Activated naive CD8-positive, alpha-beta T cell treated with anti-CD3 and anti-CD28 coated beads, Interleukin-2, amount 50 U/mL, for 24 hours (primary cell): Measurements from ENCODE around the gene TMEM232.

Experiments used
- ATAC-seq: fragments of 150-1000 bp; cut with Tn5 transposase; one replicate; pipeline ENCODE4 v1.10.0; 2021
- DNase-seq: peaks from one replicate; pipeline ENCODE4 v3.0.0; 2021
- H3K27ac Mint-ChIP-seq: one replicate; pipeline ENCODE4 v1.8.0; 2021; ENCODE audit warnings: mild to moderate bottlenecking, mixed read lengths
- H3K27me3 Mint-ChIP-seq: one replicate; pipeline ENCODE4 v1.8.0; 2021; ENCODE audit warnings: mixed read lengths
- H3K36me3 Mint-ChIP-seq: one replicate; pipeline ENCODE4 v1.8.0; 2021; ENCODE audit warnings: low read depth, mixed read lengths
- H3K4me1 Mint-ChIP-seq: one replicate; pipeline ENCODE4 v1.8.0; 2021; ENCODE audit warnings: mixed read lengths
- H3K4me3 Mint-ChIP-seq: one replicate; pipeline ENCODE4 v1.8.0; 2021; ENCODE audit warnings: mild to moderate bottlenecking, moderate library complexity, mixed read lengths
- H3K9me3 Mint-ChIP-seq: one replicate; pipeline ENCODE4 v1.8.0; 2021; ENCODE audit warnings: mixed read lengths

The TMEM232 gene

GRCh38 chr5:110475529-110475928 lies 250.9 kb downstream of the TMEM232 start:
- no peak overlapping the region for H3K27ac Mint-ChIP-seq
- H3K4me1 Mint-ChIP-seq = no peaks in the 10 kb centered on the region
- no peak for ATAC-seq
- H3K27me3 Mint-ChIP-seq = no peaks in the 10 kb centered on the region
- H3K36me3 Mint-ChIP-seq = no peaks in the 10 kb centered on the region
- H3K9me3 Mint-ChIP-seq = peaks cover 18% of the 10 kb centered on the region
- DNase-seq = no peak
- H3K4me3 Mint-ChIP-seq = no peak overlapping the region

GRCh38 chr5:110469486-110469885 lies 257.0 kb downstream of the TMEM232 start:
- H3K9me3 Mint-ChIP-seq = peaks cover 20% of the 10 kb centered on the region
- ATAC-seq = no peak

DNA sequence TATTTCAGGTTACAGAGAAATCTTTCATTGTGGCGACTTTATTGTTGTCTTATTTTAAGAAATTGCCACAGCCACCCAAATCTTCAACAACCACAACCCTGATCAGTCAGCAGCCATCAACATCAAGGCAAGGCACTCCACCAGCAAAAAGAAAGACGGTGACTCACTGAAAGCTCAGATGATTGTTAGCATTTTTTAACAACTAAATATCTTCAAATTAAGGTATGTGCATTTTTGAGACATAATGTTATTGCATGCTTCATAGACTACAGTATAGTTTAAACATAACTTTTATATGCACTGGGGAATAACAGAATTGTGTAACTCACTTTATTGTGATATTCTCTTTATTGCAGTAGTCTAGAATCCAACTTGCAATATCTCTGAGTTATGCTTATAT lies 263.4 kb downstream of the TMEM232 start:
- Mint-ChIP-seq H3K4me3 (no peak overlapping the region), H3K27ac (no peak overlapping the region), H3K4me1 (no peaks in the 10 kb centered on the region), H3K36me3 (no peaks in the 10 kb centered on the region), H3K27me3 (no peaks in the 10 kb centered on the region), H3K9me3 (no peaks in the 10 kb centered on the region)
- ATAC-seq (no peak), DNase-seq (no peak)

More at GRCh38 chr5:110469486-110469885, 257.0 kb downstream of the TMEM232 start:
- no peak for DNase-seq
- H3K4me3 Mint-ChIP-seq = no peak overlapping the region
- H3K27ac Mint-ChIP-seq = no peak overlapping the region
- H3K27me3 Mint-ChIP-seq = no peaks in the 10 kb centered on the region
- no peaks in the 10 kb centered on the region for H3K36me3 Mint-ChIP-seq
- H3K4me1 Mint-ChIP-seq = no peaks in the 10 kb centered on the region

GRCh38 chr5:110460837-110461236 lies 265.6 kb downstream of the TMEM232 start:
- H3K9me3 Mint-ChIP-seq = no peaks in the 10 kb centered on the region
- H3K36me3 Mint-ChIP-seq = no peaks in the 10 kb centered on the region
- ATAC-seq (no peak), DNase-seq (no peak)
- H3K4me1 Mint-ChIP-seq = no peaks in the 10 kb centered on the region
- H3K27me3 Mint-ChIP-seq = no peaks in the 10 kb centered on the region
- H3K27ac Mint-ChIP-seq = no peak overlapping the region
- no peak overlapping the region for H3K4me3 Mint-ChIP-seq

DNA sequence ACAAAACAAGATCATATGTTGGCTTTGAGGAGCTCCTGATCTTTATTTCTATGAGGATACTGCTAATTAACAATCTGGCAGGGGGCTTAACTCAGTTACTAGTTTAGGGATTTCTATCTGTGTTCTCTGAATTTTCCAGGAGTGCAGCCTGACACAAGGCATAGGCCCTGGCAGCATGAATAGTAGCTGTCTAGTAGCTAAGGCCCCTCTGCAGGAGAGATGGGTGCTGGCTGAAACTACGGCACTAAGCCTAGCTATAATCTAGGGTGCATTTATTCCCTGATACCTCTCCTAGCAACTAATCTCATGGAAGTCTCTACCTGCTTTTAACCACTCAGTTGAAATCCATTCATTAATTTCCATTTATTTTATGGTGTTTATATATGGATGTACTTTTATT lies 268.2 kb downstream of the TMEM232 start:
- no peak for DNase-seq
- Mint-ChIP-seq H3K36me3 (no peaks in the 10 kb centered on the region), H3K27ac (no peak overlapping the region), H3K27me3 (no peaks in the 10 kb centered on the region), H3K4me1 (no peaks in the 10 kb centered on the region), H3K4me3 (no peak overlapping the region), H3K9me3 (no peaks in the 10 kb centered on the region)
- no peak for ATAC-seq

- Mint-ChIP-seq H3K27ac (no peak overlapping the region), H3K4me1 (no peaks in the 10 kb centered on the region), H3K36me3 (no peaks in the 10 kb centered on the region), H3K27me3 (no peaks in the 10 kb centered on the region), H3K4me3 (no peak overlapping the region), H3K9me3 (no peaks in the 10 kb centered on the region)
- DNase-seq = no peak
- ATAC-seq = no peak
Observed at GRCh38 chr5:110442856-110443255, 283.6 kb downstream of the TMEM232 start.

GRCh38 chr5:110441035-110441434 lies 285.4 kb downstream of the TMEM232 start:
- ATAC-seq = no peak
- no peaks in the 10 kb centered on the region for H3K4me1 Mint-ChIP-seq
- H3K27ac Mint-ChIP-seq = no peak overlapping the region

GRCh38 chr5:110440058-110440457 lies 286.4 kb downstream of the TMEM232 start:
- Mint-ChIP-seq H3K36me3 (no peaks in the 10 kb centered on the region), H3K27ac (no peak overlapping the region), H3K9me3 (no peaks in the 10 kb centered on the region), H3K4me3 (no peak overlapping the region), H3K4me1 (no peaks in the 10 kb centered on the region), H3K27me3 (peaks cover 2% of the 10 kb centered on the region)
- ATAC-seq (no peak), DNase-seq (no peak)

More at GRCh38 chr5:110441035-110441434, 285.4 kb downstream of the TMEM232 start:
- DNase-seq = no peak
- Mint-ChIP-seq H3K4me3 (no peak overlapping the region), H3K27me3 (no peaks in the 10 kb centered on the region), H3K36me3 (no peaks in the 10 kb centered on the region), H3K9me3 (no peaks in the 10 kb centered on the region)

DNA sequence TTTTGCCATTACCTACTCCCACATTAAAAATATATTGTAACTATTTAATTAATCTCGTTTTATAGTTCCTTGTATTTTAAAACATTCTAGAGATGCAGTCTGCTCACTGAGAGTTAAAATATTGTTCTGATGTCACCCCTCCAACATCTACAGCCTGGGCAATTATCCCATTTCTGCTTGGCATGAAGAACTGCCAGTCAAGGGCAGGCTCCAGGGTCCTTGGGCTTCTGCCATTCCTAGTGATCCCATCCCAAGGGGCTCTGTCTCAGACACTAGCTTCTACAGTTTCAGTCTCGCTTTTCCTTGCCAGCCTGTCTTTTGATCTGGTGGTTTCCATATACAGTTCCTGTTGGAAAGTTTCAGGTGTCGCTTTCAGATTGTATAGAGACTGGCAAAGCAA lies 287.2 kb downstream of the TMEM232 start:
- no peak for ATAC-seq
- no peak overlapping the region for H3K4me3 Mint-ChIP-seq
- peaks cover 2% of the 10 kb centered on the region for H3K27me3 Mint-ChIP-seq
- no peaks in the 10 kb centered on the region for H3K36me3 Mint-ChIP-seq
- H3K4me1 Mint-ChIP-seq = no peaks in the 10 kb centered on the region
- no peak overlapping the region for H3K27ac Mint-ChIP-seq
- no peak for DNase-seq
- no peaks in the 10 kb centered on the region for H3K9me3 Mint-ChIP-seq

DNA sequence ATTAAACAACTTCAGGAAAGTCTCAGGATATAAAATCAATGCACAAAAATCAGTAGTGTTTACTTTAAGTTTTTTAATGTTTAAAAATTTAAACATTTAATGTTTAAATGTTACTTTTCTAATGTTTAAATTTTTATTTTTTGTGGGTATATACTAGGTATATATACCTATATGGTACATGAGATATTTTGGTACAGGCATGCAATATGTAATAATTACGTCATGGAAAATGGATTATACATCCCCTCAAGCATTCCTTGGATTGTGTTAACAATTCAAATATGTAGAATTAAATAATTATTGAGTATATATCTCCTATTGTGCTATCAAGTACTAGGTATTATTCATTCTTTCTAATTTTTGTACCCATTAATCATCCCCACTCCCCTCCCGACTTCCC lies 291.3 kb downstream of the TMEM232 start:
- H3K9me3 Mint-ChIP-seq = no peaks in the 10 kb centered on the region
- ATAC-seq (no peak), DNase-seq (no peak)
- H3K27me3 Mint-ChIP-seq = peaks cover 2% of the 10 kb centered on the region
- no peaks in the 10 kb centered on the region for H3K36me3 Mint-ChIP-seq
- peak overlapping the region; percentile 10 for H3K27ac Mint-ChIP-seq
- H3K4me3 Mint-ChIP-seq = no peak overlapping the region
- no peaks in the 10 kb centered on the region for H3K4me1 Mint-ChIP-seq

GRCh38 chr5:110431603-110432002 lies 294.9 kb downstream of the TMEM232 start:
- DNase-seq (no peak), ATAC-seq (no peak)
- Mint-ChIP-seq H3K36me3 (no peaks in the 10 kb centered on the region), H3K27ac (no peak overlapping the region), H3K4me3 (no peak overlapping the region), H3K27me3 (peaks cover 2% of the 10 kb centered on the region), H3K4me1 (no peaks in the 10 kb centered on the region), H3K9me3 (no peaks in the 10 kb centered on the region)

GRCh38 chr5:110414360-110414759 lies 312.1 kb downstream of the TMEM232 start:
- Mint-ChIP-seq H3K9me3 (no peaks in the 10 kb centered on the region), H3K4me3 (no peak overlapping the region), H3K27ac (no peak overlapping the region), H3K4me1 (peaks cover 15% of the 10 kb centered on the region), H3K27me3 (no peaks in the 10 kb centered on the region), H3K36me3 (no peaks in the 10 kb centered on the region)
- DNase-seq = no peak
- no peak for ATAC-seq

DNA sequence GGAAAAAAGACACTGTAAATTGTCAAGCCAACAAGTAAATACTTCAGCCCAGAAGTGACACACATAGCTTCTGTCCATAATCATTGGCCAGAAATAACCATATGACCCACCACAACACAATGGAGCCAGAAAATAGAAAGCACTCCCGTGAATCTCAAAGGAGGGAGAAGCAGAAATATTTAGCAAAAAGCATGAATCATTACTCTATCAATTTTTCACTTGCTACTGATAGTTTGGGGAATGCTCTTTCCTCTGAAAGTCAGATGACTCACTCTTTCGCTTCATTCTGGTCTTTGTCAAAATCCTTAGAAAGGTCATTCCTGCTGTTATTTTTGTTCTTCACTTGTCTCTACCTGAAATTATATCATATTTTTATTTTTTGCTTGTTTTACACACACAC lies 312.6 kb downstream of the TMEM232 start:
- DNase-seq = no peak
- no peak overlapping the region for H3K4me3 Mint-ChIP-seq
- no peaks in the 10 kb centered on the region for H3K27me3 Mint-ChIP-seq
- H3K9me3 Mint-ChIP-seq = no peaks in the 10 kb centered on the region
- H3K36me3 Mint-ChIP-seq = no peaks in the 10 kb centered on the region
- H3K4me1 Mint-ChIP-seq = peaks cover 15% of the 10 kb centered on the region
- ATAC-seq = peak; percentile 24
- H3K27ac Mint-ChIP-seq = no peak overlapping the region

- Mint-ChIP-seq H3K4me3 (no peak overlapping the region), H3K4me1 (peaks cover 9% of the 10 kb centered on the region), H3K27ac (no peak overlapping the region), H3K27me3 (no peaks in the 10 kb centered on the region), H3K36me3 (no peaks in the 10 kb centered on the region), H3K9me3 (no peaks in the 10 kb centered on the region)
- no peak for DNase-seq
- no peak for ATAC-seq
Observed at GRCh38 chr5:110409571-110409970, 316.9 kb downstream of the TMEM232 start.

- H3K27ac Mint-ChIP-seq = no peak overlapping the region
- H3K36me3 Mint-ChIP-seq = no peaks in the 10 kb centered on the region
- no peak for DNase-seq
- no peak for ATAC-seq
- H3K27me3 Mint-ChIP-seq = no peaks in the 10 kb centered on the region
- no peak overlapping the region for H3K4me3 Mint-ChIP-seq
- no peaks in the 10 kb centered on the region for H3K9me3 Mint-ChIP-seq
- H3K4me1 Mint-ChIP-seq = no peaks in the 10 kb centered on the region
Observed at GRCh38 chr5:110402562-110402961, 323.9 kb downstream of the TMEM232 start.

DNA sequence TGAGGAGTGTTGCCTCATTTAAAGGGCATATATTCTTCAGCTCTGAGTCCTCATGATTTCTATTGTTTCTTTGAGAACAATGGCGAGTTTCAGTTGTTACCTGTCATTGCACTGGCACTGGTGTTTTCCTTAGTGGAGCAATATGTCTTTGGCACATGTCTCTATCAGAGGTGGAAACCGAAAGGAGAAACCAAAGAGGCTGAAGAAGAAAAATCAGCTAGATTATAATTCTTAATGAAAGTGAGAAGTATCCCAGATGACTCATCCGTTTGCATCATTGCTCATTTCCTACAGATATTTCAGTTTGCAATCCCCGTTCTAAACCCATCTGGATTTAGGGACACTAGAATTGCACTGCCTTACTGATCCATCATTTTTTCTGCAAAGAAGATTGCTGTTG lies 324.6 kb downstream of the TMEM232 start:
- ATAC-seq (no peak), DNase-seq (no peak)
- no peaks in the 10 kb centered on the region for H3K27me3 Mint-ChIP-seq
- H3K27ac Mint-ChIP-seq = no peak overlapping the region
- no peak overlapping the region for H3K4me3 Mint-ChIP-seq
- H3K4me1 Mint-ChIP-seq = no peaks in the 10 kb centered on the region
- H3K9me3 Mint-ChIP-seq = no peaks in the 10 kb centered on the region
- no peaks in the 10 kb centered on the region for H3K36me3 Mint-ChIP-seq
